Gastroesophageal sphincter (tissue), 3 donors: ENCODE measurements around the gene MTUS2.

Experiments used
- CTCF ChIP-seq, 4 experiments: fragments of 200-600 bp in 2 of 4; fragments of 450-650 bp in 2 of 4; sonication (generic) in 1 of 4; IDR thresholded peaks; one replicate each; pipeline ENCODE4 v1.5.1; 2017 to 2019; ENCODE audit warnings: antibody characterized with exemption in 4 of 4, mild to moderate bottlenecking in 2 of 4, moderate library complexity in 2 of 4
- POLR2A ChIP-seq, 2 donors: fragments of 450-650 bp; IDR thresholded peaks; one replicate each; pipeline ENCODE4 v1.6.1; 2017; ENCODE audit warnings: antibody characterized with exemption in 2 of 2, mild to moderate bottlenecking in 2 of 2, moderate library complexity in 1 of 2
- POLR2AphosphoS5 ChIP-seq: sonication (generic); formaldehyde crosslinking; IDR thresholded peaks from one replicate; pipeline ENCODE4 v1.6.1; 2017; ENCODE audit warnings: antibody characterized with exemption

DNA sequence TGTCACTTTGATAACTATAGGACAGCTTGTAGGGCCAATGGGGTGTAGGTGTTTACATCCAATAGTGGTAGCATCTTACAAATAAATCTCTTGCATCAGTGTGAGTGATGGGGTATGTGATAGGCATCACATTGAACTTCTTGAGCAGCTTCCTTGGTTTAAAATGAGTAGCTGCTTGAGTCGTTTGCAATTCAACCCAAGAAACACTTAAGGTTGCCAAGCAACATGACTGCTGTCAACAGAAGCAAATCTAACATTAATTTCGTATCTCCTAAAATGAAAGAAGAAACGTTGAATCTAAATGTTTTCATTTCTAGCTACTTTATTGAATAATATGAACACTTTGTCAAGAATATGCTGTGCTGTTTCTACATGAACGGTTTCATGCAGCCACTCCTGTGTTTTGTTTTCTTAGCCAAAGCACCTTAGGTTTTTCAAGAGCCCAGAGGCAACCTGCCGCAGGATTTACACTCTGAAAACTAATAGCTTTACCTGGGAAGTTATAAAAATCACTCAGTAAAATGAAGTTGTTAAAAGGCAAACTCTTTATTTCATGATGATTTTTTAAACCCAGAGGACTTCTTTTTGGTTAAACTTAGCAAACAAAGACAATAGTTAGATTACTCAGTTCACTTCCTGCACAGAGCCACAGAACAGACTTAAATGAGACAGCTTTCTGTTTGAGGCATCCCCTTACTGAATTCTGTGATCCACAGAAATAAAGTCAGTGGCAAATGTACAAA lies 305.2 kb downstream of the MTUS2 start:
- no peak for TF ChIP-seq POLR2AphosphoS5
- no peak for TF ChIP-seq CTCF (IDR thresholded peaks at IDR 0.05)
- TF ChIP-seq POLR2A (IDR thresholded peaks at IDR 0.05) = no peak
